Hypothalamus (tissue), 51 donors: ENCODE measurements around the gene SLFN11.
"Not testable (repeated sequence)": the region's sequence is repeated elsewhere in the genome, so short reads cannot be mapped to it uniquely, and the experiment has no call there.

ENCODE experiments used
- DNase-seq, 51 donors: peaks; one replicate each; lab custom pipeline; 2025; lab: John Stamatoyannopoulos, UW

SLFN11 gene

DNA sequence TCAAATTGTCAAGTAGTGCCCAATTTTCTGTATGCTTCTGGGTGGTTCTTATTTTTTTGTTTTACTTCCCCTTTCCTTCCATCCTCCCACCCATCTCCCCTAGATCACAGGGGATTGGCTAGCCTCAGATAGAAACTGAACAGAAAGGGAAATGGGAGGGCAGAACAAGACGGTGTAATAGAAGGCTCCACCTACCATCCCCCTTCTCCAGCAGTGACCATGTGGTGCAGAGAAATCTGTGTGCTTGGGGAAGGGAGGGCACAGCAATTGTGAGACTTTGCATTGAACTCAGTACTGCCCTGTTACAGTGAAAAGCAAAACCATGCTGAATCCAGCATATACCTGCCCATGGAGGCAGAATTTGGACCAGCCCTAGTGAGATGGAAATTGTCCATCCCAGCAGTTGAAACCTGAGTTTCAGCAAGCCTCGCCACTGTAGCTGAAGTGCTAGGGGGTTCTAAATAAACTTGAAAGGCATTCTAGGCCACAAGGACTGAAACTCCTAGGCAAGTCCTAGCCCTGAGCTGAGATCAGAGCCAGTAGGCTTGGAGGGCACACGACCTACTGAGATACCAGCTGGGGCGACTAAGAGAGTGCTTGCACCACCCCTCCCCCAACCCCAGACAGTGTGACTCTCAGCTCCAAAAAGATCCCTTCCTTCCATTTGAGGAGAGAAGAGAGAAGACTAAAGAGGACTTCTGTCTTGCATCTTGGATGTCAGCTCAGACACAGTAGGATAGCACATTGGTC, 5.2 kb downstream of the SLFN11 start:
- DNase-seq: peak in 13 of 51 donors; percentile 1 to 30 (median 7)

DNA sequence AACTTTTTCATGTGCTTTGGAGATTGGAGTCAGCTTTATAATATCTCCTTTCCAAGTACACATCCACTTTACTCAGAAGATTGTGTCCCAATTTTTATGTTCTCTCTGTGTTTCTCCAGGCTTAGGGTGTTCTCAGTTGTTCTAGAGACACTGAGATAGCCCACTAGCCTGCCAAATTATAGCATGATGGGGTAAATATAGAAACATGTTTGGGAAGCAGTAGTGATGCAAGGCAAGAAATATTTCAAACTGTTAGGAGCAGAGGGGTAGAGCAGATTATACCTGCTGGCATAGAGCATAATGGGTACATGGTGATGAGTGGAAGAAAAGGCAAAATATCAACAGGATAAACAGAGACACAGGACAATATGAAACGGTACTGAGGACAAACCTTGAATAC, 12.4 kb downstream of the SLFN11 start:
- DNase-seq: no peak

GRCh38 chr17:35359398-35359797, 14.0 kb downstream of the SLFN11 start:
- no peak for DNase-seq

- DNase-seq: no peak
Measured at GRCh38 chr17:35352284-35352683, 21.1 kb downstream of the SLFN11 start.

DNA sequence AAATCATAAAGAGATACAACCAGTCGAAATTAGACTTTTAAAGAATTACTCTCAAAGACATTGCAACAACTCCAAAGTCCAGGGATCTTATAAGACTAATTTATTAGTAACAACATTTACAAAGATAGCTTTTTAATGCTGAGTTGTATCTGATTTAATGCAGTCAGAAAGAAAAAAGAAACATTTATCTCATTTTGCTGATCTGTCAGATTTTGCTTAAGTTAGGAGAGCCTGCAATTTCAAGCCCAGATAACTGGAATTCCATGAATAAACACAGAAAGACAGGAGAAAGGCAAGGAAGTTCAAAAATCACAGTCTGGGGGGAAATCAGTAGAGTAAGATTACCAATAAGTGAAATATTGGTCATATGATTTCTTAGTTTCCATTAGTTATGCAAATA, 22.9 kb downstream of the SLFN11 start:
- no peak for DNase-seq

- peak in 21 of 51 donors; percentile 3 to 28 (median 11) for DNase-seq
Measured at GRCh38 chr17:35345926-35346771, 27.3 kb downstream of the SLFN11 start.

- no peak for DNase-seq
Measured at GRCh38 chr17:35345445-35345925, 27.9 kb downstream of the SLFN11 start.

- DNase-seq: no peak
Measured at GRCh38 chr17:35344262-35344661, 29.2 kb downstream of the SLFN11 start.

DNA sequence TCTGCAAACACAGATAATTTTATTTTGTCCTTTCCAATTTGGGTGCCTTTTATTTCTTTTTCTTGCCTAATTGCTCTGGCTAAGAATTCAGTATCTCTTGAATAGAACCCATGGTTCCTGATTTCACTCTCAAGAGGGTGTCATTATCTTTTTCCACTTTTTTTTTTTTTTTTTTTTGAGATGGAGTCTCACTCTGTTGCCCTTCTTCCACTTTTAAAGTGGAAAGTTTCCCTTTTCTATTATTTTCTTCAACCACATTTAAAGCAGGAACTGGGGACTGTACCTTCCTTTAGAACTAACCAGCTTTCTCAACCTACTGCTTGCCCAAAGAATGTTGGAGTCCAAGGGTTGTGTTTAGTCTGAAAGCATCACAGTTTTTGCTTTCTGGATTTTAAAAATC, 31.1 kb downstream of the SLFN11 start:
- DNase-seq: no peak

DNA sequence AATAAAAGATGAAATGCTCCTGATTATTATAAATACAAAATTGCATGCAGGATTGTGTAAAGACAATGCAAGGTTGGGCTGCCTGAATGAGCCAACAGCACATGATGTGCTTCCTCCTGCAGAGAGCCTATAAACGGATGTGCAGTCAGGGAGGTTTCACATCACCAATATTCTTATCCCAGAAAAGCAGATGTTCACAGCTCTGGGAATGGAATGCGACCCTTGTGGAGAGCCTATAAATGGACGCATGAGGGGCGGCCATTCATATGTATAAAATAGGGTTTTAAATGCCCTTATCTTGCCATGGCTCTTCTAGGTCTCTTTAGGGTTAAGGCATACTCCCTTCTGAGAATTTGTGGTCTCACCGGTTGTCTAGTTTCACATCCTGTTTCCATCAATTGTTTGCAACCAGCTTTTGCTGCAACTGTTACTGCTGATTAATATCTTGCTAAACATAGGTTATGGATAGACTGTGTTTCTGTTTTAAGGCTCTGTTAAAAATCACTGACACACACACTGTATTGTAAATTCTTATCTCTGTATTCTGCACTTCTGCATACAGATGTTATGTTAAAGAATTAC, 31.9 kb downstream of the SLFN11 start:
- no peak for DNase-seq

DNA sequence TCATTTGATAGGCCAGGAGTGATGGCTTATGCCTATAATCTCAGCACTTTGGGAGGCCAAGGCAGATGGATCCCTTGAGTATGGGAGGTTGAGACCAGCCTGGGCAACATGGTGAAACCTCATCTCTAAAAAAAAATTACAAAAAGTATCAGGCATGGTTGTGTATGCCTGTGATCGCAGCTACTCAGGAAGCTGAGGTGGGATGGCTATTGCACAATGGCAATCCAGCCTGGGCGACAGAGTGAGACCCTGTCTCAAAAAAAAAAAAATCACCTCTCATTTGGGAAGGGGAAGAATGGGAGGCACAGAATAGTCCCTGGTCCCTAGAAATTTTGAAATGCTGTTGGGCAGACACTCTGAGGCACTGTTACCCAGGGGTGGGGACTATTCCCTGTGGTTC, 35.2 kb downstream of the SLFN11 start:
- DNase-seq: no peak

GRCh38 chr17:35337364-35337763, 36.1 kb downstream of the SLFN11 start:
- DNase-seq: no peak

GRCh38 chr17:35333578-35333977, 39.8 kb downstream of the SLFN11 start:
- not testable (repeated sequence) for DNase-seq

DNA sequence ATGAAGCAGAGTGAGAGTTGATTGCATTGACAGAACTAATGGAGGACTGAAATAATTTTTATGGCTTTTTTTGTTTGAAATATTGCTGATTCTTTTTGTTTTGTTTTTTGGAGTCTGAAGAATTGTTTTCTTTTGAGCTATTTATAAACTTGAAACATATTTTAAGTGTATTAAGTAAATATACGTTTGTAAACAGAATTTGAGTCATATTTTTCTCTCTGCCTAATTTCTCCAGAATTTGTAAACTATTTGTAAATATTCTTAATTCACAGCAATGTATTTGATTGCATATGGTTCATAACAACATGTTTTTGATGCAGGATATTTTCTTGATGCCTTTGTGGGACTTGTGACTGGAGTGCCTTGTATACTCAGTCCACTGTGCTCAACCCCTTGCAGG, 50.7 kb downstream of the SLFN11 start:
- no peak for DNase-seq

GRCh38 chr17:35315971-35316370, 57.5 kb downstream of the SLFN11 start:
- DNase-seq: no peak

GRCh38 chr17:35315283-35315682, 58.1 kb downstream of the SLFN11 start:
- DNase-seq: no peak

- no peak for DNase-seq
Measured at GRCh38 chr17:35314415-35315216, 58.8 kb downstream of the SLFN11 start.

- no peak for DNase-seq
Measured at GRCh38 chr17:35313875-35314409, 59.5 kb downstream of the SLFN11 start.

DNA sequence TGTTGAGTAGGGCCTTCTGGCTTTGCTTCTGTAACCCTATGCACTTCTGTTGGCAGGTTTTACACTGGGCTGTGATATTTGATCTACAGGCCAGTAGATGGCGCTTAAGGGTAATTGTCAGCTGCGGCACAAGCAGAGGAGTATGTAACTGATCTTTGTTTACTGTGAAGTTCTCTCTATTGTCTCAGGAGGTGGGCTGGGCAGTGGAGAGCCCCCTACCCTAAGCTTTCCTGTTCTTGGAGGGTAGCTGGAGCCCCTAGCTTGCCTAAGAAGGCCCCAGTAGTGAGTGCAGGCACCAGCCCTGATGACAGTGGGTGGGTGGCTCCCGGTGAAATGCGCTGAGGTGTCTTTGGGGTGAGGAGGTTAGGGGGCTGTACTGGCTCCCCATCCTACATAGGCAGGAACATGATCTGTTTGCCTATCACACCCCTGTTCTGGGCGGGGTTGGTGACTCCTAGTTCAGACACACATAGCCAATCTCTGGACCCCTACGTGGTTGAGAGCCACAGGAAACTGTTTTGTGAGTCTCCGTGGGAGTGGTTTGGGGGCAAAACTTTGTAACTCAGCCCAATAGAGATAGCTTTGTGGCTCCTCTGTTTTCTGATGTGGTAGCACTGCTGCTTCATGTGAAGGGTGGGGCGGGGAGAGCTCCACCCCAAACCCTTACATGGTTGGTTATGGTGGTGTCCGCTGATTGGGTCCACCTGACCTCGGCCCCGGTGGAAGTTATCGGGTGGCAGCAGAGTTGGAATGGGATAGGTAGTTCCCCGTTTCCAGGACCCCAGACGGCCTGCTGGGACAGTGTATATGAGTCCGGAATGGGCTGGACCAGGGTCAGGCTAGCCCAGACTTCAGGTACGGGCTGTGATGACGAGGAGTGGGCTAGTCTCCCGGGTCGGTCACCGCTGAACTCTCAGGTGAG, 60.4 kb downstream of the SLFN11 start:
- peak in 21 of 51 donors; percentile 1 to 36 (median 12) for DNase-seq
